Activated T-cell treated with anti-CD3 and anti-CD28 coated beads for 48 hours (primary cell): ENCODE results near the gene LUZP4.
"Not testable (repeated sequence)": the region's sequence is repeated elsewhere in the genome, so short reads cannot be mapped to it uniquely, and the experiment has no call there.

ENCODE experiments used
- DNase-seq: peaks from one replicate; pipeline ENCODE4 v3.0.0-alpha.2; 2020; ENCODE audit warnings: low read depth

The LUZP4 gene

DNA sequence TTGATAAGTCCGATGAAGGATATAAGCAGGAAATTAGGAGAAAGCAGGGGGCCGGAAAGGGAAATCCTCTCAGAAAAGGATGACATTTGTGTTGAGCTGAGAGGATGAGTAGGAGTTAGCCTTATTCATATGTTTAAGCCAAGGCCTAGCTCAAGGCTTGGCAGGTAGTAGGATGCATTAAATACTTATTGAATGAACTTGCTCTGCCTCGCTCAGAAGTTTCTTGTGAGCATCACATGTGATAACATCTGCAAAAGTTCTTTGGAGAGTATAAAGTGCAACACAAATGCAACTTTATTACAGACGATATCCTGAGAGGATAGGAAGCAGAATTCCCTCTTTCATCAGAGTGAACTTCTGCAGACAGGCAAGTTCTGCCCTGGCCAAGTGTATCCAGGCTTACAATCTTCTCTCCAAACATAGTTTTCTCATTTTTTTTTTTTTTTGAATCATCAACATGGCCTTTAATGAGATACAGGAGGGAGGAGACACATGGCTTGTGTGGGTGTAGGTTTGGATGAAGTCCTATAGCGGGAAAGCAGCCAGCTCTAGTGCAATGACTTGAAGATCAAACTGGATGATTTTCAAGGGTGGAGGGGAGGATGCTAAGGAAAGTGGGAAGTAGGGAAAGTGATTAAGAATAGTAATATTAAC lies 48.1 kb downstream of the LUZP4 start:
- DNase-seq = no peak

DNA sequence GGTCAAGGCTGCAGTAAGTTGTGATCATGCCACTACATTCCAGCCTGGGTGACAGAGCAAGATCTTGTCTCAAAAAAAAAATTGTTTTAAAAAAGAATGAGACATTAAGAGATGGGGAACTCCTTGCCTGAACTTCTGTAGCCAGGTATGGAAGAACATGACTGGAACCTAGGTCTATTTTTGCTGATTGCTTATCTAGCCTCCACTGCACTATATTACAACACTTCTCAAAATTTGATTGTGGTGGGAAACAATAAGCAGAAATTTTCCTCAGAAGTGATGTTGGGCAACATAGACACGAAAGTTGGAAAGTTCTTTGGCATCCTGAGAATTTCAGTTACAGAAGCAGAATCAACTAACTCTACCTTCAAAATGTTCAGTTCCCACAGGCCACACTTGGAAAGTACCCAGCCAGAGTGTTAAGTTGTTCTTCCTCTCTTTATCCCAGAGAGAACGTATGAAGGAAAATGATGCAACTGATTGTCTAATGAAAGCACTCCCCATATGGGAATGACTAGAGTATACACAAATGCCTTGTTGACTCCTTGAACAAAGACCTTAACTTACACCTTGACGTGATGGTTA lies 50.0 kb downstream of the LUZP4 start:
- no peak for DNase-seq

DNA sequence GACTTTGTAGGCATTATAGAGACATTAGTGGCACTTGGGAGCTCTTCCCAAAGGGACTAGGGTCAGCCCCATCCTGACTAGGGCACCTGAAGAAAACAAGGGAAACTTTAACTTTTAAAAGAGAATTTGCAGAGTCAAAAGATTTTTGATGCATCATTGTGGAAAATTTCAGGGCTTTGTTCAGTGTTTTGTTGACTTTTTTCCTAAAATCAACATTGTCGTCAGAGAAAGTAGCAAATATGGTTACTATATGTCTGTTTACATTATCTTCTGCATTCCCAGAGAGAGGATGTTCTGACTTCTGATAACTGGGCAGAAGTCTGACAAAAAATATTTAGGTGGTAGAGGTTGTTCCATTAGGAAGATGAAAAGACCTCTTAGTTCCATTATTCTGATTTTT lies 51.9 kb downstream of the LUZP4 start:
- DNase-seq = no peak

DNA sequence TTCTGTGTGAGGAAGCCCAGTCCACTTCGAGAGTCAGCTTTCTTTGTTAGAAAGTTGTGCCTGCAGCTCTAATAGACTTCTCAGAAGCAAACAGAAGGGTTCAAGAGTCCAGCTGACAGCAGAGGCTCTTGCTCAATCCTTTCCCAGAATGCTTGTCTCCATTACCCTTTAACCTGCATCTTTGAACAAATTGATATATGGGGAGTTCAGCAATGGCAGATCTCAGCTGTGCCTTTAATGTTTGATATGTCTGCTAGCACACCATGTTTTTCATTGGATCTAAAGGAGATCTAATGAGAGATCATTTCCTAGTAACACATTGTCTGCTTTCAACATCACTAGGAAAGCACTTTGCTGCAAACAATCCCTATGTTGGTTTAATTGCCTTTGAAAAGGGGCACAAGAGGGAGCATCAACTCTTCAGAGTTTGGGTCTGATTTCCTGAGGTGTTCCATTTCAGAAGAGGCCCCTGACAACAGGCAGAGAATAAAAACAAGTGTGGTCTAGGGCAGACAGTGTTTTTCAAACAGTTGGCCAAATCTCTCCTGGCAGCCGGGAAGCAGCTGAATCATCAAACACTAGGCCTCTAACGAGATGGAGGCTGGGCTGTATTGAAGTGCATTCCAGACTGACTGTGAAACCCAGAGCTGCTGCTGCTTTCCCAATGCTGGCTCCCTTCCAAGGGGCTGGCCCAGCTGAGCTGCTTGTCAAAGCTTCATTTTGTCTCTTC lies 55.5 kb downstream of the LUZP4 start:
- no peak for DNase-seq

DNA sequence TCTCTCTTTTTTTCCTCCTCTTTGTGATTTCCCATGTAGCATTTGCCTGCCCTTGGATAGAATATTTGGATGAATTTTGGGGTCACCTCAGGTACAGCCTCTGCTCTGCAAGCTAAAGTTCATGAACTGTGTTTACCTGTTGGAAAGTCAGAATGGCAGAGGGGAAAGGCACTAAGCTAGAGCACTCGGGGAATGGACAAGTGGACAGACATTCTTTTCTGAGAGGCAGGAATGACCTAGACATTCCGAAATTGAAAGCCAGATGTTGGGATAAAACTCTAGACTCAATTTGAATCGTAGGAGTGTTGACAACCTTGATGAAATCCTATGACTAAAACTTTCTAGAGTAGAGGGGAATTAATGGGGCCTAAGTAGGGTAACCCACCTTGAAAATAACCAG lies 56.1 kb downstream of the LUZP4 start:
- no peak for DNase-seq

- DNase-seq = not testable (repeated sequence)
Measured at GRCh38 chrX:115346738-115347137, 57.2 kb downstream of the LUZP4 start.

DNA sequence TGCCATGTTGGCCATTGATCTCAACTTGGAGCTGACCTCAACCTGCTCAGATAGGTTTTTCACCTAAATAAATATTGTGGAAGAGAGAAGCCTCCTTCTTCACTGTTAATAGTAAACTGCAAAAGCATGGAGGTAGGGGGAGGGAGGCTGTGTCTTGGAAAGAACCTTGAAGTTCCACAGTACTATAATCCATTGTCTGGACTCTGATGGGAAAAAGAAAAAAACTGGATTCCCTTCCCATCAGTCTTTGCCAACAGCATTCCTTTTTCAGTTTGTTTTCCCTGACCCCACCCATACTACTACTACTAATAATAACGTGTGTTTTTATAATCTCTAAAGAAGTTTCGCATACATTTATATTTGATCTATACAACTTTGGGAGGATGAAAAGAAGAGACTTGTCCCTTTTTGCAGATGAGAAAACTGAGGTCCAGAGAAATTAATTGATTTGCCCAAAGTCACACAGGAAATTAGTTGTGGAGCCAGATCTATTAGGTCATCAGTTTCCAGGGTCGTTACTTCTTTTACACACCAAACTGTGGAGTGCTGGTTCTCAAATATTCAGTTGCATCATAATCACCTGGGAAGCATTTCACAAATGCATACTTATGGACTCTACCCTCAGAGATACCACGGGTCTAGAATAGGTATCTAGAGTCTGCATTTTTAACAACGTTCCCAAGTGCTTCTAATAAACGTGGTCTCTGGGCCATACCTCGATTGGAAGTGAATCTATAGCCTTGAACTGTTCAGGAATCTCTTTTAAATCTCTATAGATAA lies 59.1 kb downstream of the LUZP4 start:
- DNase-seq = no peak

DNA sequence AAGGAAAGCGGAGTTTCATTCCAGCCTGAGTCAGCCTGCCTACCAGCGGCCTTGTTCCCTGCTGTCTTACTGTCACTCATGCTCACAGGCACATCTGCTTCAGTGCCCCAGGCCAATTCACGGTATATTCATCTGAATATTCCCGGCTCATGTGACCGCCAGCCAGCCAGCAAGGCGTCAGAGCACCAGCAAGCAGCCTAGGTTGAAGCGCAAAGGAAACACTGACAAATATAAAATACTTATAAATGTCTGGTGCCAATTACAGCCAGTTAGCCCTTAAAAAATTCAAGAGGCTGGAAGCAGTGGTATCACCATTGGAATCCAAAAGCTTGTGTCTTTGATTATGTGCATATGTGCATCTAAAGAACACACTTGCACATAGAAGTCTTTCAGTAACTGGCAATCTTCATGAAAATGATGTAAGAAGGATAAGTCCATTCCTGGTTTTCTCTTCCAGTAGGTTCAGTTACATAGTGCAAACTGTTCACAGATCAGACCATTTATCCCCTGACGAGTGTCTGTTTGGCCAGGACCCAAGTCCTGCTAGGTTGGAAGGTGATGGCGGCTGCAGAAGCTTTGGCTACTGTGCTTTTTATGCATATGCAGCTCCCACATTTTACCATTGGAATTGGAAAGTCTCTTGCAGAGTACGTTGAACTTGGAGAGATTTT lies 61.3 kb downstream of the LUZP4 start:
- DNase-seq = no peak

DNA sequence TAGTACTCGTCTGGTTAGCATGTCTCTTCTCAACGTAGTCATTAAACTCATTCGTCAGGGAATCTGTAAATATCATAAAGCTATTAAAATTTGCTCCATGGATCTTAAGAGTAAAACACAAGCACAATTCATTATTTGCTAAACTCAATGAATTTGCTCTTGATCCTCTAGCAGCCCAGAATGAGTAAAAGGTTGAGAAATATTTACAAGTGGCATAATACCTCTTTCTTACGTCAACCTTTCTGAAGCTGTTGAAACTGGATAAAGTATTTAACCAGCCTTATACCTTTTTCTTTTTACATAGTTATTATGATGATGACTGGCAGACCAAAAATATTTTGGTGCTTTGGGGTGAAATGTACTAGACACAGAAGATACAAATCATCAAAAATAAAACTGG lies 66.9 kb downstream of the LUZP4 start:
- DNase-seq = no peak
